Natural killer cell (primary cell): ENCODE results near the gene SLC1A7. TPM values are rescaled to one million over a fixed set of nuclear protein-coding genes. Genes with fewer than 3 reads are reported as not detected.

Source experiments
- ATAC-seq, 3 donors: fragments of 150-1000 bp in 2 of 3; fragments of 200-7000 bp in 1 of 3; cut with Tn5 transposase; 1 replicate in 1 of 3; 2 replicates in 2 of 3; pipeline ENCODE4 v1.10.0; 2021; ENCODE audit warnings: mild to moderate bottlenecking in 2 of 3, moderate library complexity in 2 of 3
- DNase-seq, 2 donors: peaks; one replicate each; pipeline versions ENCODE4 v3.0.0 to v3.0.0-alpha.2; 2013 to 2021; ENCODE audit warnings: mixed read lengths in 1 of 2
- H3K27ac ChIP-seq: one replicate; pipeline ENCODE4 v1.5.1; 2013; ENCODE audit warnings: mild to moderate bottlenecking, low read length
- H3K27me3 ChIP-seq: one replicate; pipeline ENCODE4 v1.6.1; 2013; ENCODE audit warnings: low read length; ENCODE audit not compliant: control insufficient read depth, insufficient read depth
- H3K36me3 ChIP-seq: one replicate; pipeline ENCODE4 v1.6.1; 2013; ENCODE audit warnings: low read length; ENCODE audit not compliant: control insufficient read depth, insufficient read depth
- H3K4me1 ChIP-seq: one replicate; pipeline ENCODE4 v1.6.1; 2013; ENCODE audit warnings: low read length; ENCODE audit not compliant: control insufficient read depth, insufficient read depth
- H3K4me3 ChIP-seq: one replicate; pipeline ENCODE4 v1.5.1; 2013; ENCODE audit warnings: low read length
- H3K9me3 ChIP-seq: one replicate; pipeline ENCODE4 v1.6.1; 2013; ENCODE audit warnings: low read length; ENCODE audit not compliant: control insufficient read depth, insufficient read depth
- H3K27ac Mint-ChIP-seq, 2 donors: one replicate each; pipeline ENCODE4 v1.8.0; 2022; ENCODE audit warnings: mild to moderate bottlenecking in 2 of 2, mixed read lengths in 2 of 2, moderate library complexity in 1 of 2
- H3K27me3 Mint-ChIP-seq, 2 donors: one replicate each; pipeline ENCODE4 v1.8.0; 2022; ENCODE audit warnings: low read depth in 2 of 2, mixed read lengths in 2 of 2
- H3K36me3 Mint-ChIP-seq: one replicate; pipeline ENCODE4 v1.8.0; 2022; ENCODE audit warnings: mixed read lengths
- H3K4me1 Mint-ChIP-seq, 2 donors: one replicate each; pipeline ENCODE4 v1.8.0; 2022; ENCODE audit warnings: mixed read lengths in 2 of 2
- H3K4me3 Mint-ChIP-seq: one replicate; pipeline ENCODE4 v1.8.0; 2022; ENCODE audit warnings: mild to moderate bottlenecking, moderate library complexity, mixed read lengths
- H3K9me3 Mint-ChIP-seq, 2 donors: one replicate each; pipeline ENCODE4 v1.8.0; 2022; ENCODE audit warnings: mixed read lengths in 2 of 2
- CTCF ChIP-seq: fragments of 200-600 bp; IDR thresholded peaks from one replicate; pipeline ENCODE4 v1.8.0; 2022; ENCODE audit warnings: antibody characterized with exemption
- WGBS: methylation state at CpG from one replicate; pipeline ENCODE4 v1.1.7; 2013; ENCODE audit warnings: missing lambda C conversion rate; ENCODE audit not compliant: insufficient coverage; 5-methylcytosine and 5-hydroxymethylcytosine counted together
- intact Hi-C: fragments of 100-400 bp; cut with micrococcal nuclease; formaldehyde crosslinking; loops from one replicate; pipeline ENCODE4 v1.14.2; 2022
- total RNA-seq, 4 donors: library from RNA; stranded (reverse); fragments of 120-200 nt in 1 of 4; gene quantifications; one replicate each; pipeline versions ENCODE4 v1.2.3 to v1.2.4, GENCODE V29; 2013 to 2022

The SLC1A7 gene
- total RNA-seq, 3 donors from 2014 or later (not counting 1 experiment from before 2014, with no cell fraction given), result 16.0 to 23.9 (median 20.5) TPM

- no peaks in the 10 kb centered on the region for H3K27me3 ChIP-seq
- no peak for DNase-seq
- H3K9me3 ChIP-seq, result no peaks in the 10 kb centered on the region
- no peak overlapping the region for H3K4me3 ChIP-seq
- 91% methylated on average over 6 of the region's 7 CpGs for WGBS
- H3K36me3 Mint-ChIP-seq, result no peaks in the 10 kb centered on the region
- no peaks in the 10 kb centered on the region for H3K27me3 Mint-ChIP-seq
- no peak overlapping the region for H3K27ac ChIP-seq
- H3K27ac Mint-ChIP-seq, result peak overlapping the region; percentile 27 to 90
- H3K9me3 Mint-ChIP-seq, result no peaks in the 10 kb centered on the region
- peak in 1 of 3 donors; percentile 1 for ATAC-seq
- no peaks in the 10 kb centered on the region for H3K36me3 ChIP-seq
- peak overlapping the region; percentile 69 for H3K4me3 Mint-ChIP-seq
- intact Hi-C loops, result loop anchor here (2.0 to 5.0 kb wide), 2 partner anchors 30 to 75 kb away; no protein-coding TSS in a partner anchor
- peaks cover 47% of the 10 kb centered on the region for H3K4me1 ChIP-seq
- H3K4me1 Mint-ChIP-seq, result peaks cover 29 to 54% of the 10 kb centered on the region in 2 donors
- TF ChIP-seq CTCF, result no peak
Measured at GRCh38 chr1:53107090-53107489, 35.3 kb downstream of the SLC1A7 start.

GRCh38 chr1:53104289-53104913 is 38.0 kb downstream of the SLC1A7 start:
- TF ChIP-seq CTCF, result no peak
- no peak for ATAC-seq
- Mint-ChIP-seq H3K36me3 (no peaks in the 10 kb centered on the region), H3K4me3 (no peak overlapping the region), H3K4me1 (peaks cover 29 to 34% of the 10 kb centered on the region in 2 donors), H3K27ac (peak overlapping the region; percentile 24 to 36), H3K9me3 (no peaks in the 10 kb centered on the region), H3K27me3 (no peaks in the 10 kb centered on the region)
- Histone ChIP-seq H3K36me3 (no peaks in the 10 kb centered on the region), H3K4me3 (no peak overlapping the region), H3K9me3 (no peaks in the 10 kb centered on the region), H3K4me1 (peaks cover 28% of the 10 kb centered on the region), H3K27ac (no peak overlapping the region), H3K27me3 (no peaks in the 10 kb centered on the region)
- no peak for DNase-seq
- intact Hi-C loops, result no loop called here
- WGBS, result 65% methylated on average over 8 of the region's 8 CpGs

- ATAC-seq (no peak), DNase-seq (no peak)
- H3K27me3 Mint-ChIP-seq, result no peaks in the 10 kb centered on the region
- Histone ChIP-seq H3K36me3 (no peaks in the 10 kb centered on the region), H3K4me3 (no peak overlapping the region), H3K27me3 (no peaks in the 10 kb centered on the region), H3K9me3 (peaks cover 4% of the 10 kb centered on the region), H3K27ac (no peak overlapping the region), H3K4me1 (peaks cover 11% of the 10 kb centered on the region)
- H3K27ac Mint-ChIP-seq, result no peak overlapping the region
- no peaks in the 10 kb centered on the region for H3K9me3 Mint-ChIP-seq
- no peak for TF ChIP-seq CTCF
- H3K36me3 Mint-ChIP-seq, result no peaks in the 10 kb centered on the region
- H3K4me1 Mint-ChIP-seq, result peaks cover 0 to 5% of the 10 kb centered on the region in 2 donors
- H3K4me3 Mint-ChIP-seq, result no peak overlapping the region
- intact Hi-C loops, result no loop called here
- WGBS, result 87% methylated on average over 13 of the region's 13 CpGs
Measured at GRCh38 chr1:53094533-53094919, 47.9 kb downstream of the SLC1A7 start.
